Right ventricle myocardium superior (tissue), 1 donor: ENCODE data around the gene CLIC5. TPM values are rescaled to one million over a fixed set of nuclear protein-coding genes. Genes with fewer than 3 reads are reported as not detected.

Experiments used
- ATAC-seq: fragments of 200-7000 bp; cut with Tn5 transposase; one replicate; pipeline ENCODE4 v1.9.1; 2020; ENCODE audit warnings: mild to moderate bottlenecking; ENCODE audit not compliant: poor library complexity
- DNase-seq: peaks from one replicate; pipeline ENCODE4 v3.0.0-alpha.2; 2020
- intact Hi-C: fragments of 100-400 bp; cut with DNase I; formaldehyde crosslinking; loops from one replicate; pipeline ENCODE4 v1.11.2; 2022
- total RNA-seq: library from RNA; stranded (reverse); fragmentation: NEBNext Ultra II Directional; extraction: Animal tissue kit (Norgen Biotek cat#: 25700); gene quantifications from one replicate; pipeline ENCODE4 v1.2.1, GENCODE V29; 2021
- donor health status: DM: no; HTN: yes; CAD: no; lungs with severe emphysema.

Gene CLIC5
- total RNA-seq, 1 donor from 2014 or later: 279 TPM

DNA sequence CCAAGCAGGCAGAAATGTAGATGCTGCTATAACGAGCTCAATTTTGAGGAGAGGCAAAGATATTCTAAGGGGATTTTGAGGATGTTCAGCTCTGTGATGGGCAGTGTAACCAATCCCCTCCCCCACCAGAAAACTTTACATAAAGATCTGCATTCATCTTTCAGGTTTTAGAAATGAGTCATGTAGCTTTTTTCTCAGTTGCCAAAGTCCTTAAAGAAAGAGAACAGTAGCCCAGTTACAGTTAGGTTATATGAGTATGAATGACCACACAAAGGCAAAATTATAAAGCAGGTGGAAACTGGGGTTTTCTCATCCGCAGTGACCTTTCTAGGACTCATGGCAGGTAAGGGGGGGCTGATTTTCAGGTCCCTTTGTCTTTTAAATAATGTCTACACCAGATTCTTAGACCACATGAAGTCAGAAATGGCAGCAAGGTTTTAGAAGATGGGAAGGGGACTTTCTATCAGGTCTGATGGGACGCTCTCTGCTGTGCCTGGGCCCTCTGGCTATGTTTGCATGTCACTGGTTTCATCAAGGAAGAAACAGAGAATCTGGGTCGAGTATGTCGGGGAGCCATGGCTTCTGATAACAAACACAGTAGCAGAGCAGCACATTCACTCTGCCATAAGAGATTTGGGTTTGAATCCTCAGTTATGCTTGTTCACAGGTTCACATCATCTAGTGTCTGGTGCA is 94.7 kb downstream of the CLIC5 start:
- DNase-seq (no peak), ATAC-seq (no peak)
- intact Hi-C loops: loop anchor here (10.0 kb wide), 1 partner anchor 1266 kb away; no protein-coding TSS in a partner anchor

DNA sequence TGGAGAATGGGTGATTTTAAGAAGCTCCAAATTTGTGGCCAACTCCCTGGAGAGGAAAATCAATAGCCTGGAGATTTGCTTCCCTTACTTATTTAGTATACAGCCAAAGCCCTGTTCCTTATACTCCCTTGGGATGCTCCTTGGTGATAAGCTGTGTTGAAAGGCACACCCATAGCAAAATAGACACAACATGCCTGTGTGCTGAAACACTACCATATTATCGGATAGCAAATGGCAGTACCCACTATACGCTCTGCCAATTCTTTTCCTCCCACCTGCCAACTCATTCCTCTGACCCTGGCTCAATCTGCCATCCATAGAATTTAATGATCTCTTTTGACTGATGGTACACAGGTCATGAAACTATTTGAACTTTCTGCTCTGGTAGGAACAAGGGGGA is 98.2 kb downstream of the CLIC5 start:
- intact Hi-C loops: loop anchor here (10.0 kb wide), 1 partner anchor 1443 kb away; no protein-coding TSS in a partner anchor
- no peak for DNase-seq
- ATAC-seq: peak; percentile 42

DNA sequence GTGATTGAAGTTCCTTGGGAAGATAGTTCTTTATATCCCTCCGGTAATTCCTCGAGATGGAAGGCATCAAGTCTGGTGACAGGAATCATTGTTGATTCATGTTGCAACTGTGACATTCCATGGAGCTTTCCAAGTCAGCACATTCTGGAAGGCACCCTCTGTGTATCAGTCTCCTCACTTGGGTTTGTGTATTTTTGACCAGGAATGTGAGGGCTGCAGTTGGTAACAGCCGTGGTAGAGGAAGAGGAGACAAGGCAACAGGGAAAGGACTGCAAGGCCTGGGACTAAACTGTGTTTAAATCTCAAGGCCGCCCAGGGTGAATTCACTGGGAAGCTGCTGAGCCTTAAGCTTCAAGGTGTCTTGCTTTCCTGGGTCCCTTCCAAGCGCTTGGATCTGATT is 99.0 kb downstream of the CLIC5 start:
- ATAC-seq (peak; percentile 69), DNase-seq (no peak)
- intact Hi-C loops: loop anchor here (10.0 kb wide), 1 partner anchor 1442 kb away; no protein-coding TSS in a partner anchor

DNA sequence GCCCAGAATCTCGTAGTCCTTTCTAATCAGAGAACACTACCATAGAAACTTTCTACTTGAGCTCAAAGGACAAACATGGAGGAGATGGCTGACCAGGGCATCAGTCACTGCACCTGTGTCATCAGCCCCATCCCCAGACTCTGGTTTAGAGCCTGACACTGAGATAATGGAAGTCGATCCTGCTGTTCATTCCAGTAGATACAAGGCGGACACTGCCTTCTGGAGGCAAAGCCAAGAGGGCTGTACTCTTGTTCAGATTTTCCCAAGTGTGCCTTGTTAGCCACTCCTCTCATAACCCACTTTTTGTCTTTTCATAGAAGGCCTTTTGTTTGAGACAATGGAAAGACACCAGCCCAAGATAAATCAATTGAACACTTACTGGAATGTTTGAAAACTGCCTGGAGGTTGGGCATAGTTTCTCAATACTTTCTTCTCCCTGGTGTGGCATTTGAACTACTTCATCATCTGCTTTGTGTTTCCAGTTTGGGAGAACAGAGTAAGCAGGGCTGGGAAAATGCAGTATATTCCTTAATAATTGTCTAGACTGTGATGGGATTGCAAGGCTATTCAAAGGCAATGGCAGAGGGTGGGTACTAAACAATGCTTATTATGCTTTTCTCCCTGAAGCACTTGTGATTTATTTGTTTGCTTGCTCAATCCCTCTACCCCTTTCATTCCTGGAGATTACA is 99.7 kb downstream of the CLIC5 start:
- intact Hi-C loops: loop anchor here (10.0 kb wide), 1 partner anchor 1441 kb away; no protein-coding TSS in a partner anchor
- DNase-seq (no peak), ATAC-seq (no peak)

DNA sequence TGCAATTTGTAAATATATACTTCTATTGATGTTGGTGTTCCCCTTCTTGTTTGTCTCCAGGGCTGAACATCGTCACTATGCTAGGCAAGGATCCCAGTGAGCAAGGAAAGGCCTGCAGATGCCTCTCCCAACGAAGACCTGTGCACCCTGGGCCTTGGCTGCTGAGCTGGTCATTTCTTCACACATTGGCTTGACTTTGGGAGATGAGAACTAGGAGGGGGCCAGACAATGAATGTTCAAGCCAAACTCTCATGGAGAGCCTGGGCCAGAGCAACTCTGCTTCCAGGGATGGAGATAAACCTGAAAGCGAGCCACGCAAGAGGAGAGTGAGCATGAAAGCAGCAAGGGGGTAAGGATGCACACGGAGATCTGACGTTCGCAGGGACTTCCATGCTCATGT is 104.0 kb downstream of the CLIC5 start:
- DNase-seq (no peak), ATAC-seq (peak; percentile 7)
- intact Hi-C loops: loop anchor here (10.0 kb wide), 1 partner anchor 1437 kb away; no protein-coding TSS in a partner anchor

DNA sequence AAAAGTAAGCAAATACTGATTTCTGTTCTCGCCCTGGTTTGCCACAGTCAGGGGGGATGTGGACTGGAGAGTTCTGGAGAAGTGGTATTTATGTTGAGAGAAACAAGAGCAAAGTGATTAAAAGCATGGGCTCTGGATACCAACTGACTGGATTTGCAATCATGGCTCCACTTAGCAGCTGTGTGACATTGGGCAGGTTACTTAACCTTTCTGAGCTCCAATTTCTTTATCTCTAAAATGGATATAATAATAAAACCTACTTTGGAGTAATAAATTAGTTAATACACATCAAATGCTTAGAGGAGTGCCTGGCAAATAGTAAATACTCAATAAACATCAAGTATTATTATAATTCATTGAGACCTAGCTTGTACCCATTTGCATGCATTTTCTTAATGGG is 111.7 kb downstream of the CLIC5 start:
- no peak for ATAC-seq
- intact Hi-C loops: no loop called here
- no peak for DNase-seq

DNA sequence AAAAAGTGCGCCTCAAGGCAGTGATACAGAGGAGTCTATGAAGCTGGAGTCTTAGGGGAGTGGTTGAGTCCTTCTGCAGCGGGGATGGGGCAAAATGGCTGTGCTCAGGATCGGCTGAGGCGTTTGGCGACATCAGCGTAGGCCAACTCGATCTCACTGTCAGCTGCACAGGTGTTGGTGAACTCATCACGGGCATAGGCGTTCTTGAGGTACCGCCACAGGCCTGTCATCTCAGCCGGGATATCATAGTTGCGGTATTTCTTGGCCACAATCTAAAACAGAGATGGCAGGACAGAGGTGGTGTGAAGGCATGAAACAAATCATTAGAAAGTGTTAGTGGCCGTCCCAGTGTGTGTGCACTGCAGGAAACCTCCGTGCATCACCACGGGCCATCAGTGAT is 112.7 kb downstream of the CLIC5 start:
- DNase-seq: no peak
- intact Hi-C loops: no loop called here
- ATAC-seq: no peak

DNA sequence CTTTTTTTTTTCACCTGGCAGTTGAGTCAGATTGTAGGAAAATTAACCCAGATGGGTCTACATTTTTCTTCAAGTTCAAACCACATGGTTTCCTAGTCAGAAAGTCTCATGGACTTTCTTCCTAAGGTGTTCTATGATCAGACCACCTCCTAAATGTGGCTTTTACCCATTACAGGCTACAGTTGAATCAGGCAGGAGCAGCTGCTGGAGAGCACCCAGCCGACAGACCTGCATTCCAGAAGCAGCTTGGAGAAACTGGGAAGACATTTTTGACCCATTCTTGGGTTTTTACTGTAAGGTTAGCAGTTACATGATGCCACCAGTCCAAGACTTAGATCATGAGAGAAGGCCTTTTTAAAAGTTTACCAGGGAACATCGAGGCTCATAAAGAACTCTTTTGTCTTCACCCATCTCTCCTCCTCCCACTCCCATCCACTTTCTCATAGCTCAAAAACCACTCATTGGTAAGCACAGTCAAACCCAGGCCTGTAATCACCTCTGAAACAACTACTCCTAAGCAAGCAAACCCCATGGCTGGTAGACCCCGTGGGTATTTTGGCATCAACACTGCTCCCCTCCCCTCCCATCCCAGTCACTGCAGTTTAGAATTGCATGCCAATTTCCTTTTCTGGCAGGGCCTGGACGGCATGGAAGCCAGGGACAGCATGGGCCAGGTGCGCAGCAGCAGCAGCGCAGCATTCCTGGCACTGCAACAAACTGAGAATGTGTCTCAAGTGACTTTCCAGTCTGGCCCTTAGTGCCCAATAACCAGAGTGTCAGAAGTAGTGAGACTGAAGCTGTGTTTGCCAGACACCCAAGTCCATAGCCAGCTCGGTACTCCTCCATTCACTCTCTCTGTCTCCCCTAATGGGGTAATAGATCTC is 113.7 kb downstream of the CLIC5 start:
- DNase-seq (no peak), ATAC-seq (peak; percentile 33)
- intact Hi-C loops: no loop called here

DNA sequence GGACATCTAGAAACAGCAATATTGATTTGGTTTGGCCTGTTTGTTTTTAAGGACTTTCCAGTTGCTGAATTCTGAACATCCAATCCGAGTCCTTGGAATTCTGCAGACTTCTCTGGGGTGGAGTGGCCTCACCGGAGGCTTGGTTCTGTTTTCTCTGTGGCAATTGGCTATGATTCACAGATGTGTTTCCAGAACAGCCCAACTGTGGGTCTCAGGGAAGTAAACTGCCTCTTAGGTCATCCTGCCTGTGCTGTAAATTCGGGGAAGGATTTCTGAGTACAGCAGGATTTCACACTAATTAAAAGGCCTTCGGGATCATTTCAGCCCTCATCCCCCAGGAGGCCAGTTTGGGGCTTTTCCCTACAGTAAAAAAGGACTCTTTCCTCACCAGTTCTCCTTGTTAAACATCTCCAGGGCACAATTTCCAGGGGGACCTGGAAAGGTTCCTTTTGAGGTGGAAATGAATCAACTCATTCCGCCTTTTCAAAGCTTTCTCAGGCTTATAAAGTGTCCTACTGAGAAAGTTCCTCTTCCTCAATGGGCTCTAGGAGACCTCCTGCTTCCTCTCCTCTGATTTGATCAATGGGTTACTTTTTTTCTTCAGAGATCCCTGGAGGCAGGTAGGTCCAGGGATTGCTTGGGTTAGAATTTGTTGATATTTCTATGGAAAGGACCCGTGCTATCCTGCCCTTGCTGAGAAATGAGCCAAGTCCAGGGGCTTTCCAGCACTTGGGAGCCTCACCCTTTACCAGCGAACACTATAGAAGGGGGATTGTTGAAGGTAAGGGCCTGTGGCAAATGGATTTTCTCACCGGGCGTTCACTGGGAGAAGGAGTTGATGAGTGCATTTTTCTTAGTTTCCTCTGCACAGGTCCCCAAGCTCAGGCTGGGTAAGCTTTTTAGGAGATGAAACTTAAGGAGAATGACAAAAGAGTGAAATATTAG is 114.6 kb downstream of the CLIC5 start:
- DNase-seq (no peak), ATAC-seq (peak; percentile 71)
- intact Hi-C loops: no loop called here

DNA sequence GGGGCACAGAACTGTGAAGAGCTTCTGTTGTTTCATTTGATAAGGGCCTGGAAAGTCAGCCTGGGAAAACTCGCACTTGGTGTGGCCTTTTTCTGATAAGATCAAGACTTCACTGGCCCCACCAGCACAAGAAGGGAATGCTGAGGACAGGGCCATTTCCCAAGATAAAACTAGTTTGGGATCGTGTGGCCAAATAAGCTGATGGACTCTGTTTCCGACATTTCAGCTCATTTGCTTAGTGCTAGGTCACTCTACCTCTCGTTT is 116.0 kb downstream of the CLIC5 start:
- intact Hi-C loops: no loop called here
- no peak for DNase-seq
- peak; percentile 7 for ATAC-seq

DNA sequence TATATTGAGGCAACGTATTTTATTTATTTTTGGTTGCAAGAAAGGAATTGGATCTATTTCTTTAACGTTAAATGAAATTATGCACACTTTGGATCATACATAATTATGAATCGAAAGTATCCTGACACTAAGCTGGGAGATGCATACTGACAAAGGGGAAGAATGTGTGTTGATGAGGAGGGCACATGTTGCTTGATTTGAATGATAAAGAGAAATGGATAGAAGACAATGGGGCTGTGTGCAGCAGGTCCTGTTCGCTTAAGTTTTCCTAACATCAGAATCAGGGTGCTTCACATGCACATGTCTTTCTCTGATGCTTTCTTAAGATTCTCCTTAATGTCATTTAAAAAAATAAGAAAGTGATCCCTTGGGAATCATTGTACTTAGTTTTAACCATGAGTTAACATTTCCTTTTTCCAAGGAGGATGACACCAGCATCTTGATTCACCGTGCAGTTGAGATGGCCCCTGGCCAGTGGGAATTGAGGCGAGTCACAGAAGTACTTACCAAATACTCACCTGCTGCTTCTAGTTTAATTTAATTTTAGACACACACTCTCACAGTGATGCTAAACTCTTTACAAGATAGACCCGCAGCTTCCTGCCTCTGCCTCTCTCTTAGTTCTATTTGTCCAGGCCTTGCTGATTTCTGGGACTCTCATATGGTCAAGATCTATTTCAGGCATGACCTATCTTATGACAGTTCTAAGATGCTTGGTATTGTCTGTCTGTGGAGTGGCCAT is 116.5 kb downstream of the CLIC5 start:
- DNase-seq (no peak), ATAC-seq (no peak)
- intact Hi-C loops: no loop called here

DNA sequence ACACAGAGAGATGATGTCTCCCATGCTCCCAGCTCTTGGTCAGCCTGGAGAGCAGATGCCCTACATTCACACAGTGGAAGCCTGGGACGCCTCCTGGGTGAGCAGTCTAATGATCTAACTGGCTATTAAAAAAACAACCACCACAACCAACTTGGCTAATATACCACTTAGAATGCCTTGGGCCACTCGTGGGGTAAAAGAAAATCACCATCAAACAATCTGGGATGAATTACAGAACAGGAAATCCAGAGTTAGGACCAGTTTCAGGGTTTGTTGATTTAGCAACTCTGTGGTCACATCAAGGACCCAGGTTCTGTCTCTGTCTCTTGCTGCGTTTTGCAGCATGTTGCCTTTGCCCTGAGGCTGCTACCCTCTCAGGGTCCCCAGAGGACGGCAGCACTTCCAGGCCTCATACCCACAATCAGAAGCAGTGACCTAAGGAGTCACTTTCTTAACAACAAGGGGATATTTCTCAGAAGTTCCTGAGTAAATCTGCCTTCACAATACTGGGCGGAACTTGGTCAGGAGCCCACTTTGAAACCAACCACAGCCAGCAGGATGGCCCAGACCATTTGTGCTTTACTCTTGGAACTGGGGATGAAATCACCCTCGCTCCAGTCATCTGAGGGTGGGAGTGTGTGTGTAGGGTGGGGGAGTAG is 118.7 kb downstream of the CLIC5 start:
- intact Hi-C loops: no loop called here
- DNase-seq (no peak), ATAC-seq (peak; percentile 13)

DNA sequence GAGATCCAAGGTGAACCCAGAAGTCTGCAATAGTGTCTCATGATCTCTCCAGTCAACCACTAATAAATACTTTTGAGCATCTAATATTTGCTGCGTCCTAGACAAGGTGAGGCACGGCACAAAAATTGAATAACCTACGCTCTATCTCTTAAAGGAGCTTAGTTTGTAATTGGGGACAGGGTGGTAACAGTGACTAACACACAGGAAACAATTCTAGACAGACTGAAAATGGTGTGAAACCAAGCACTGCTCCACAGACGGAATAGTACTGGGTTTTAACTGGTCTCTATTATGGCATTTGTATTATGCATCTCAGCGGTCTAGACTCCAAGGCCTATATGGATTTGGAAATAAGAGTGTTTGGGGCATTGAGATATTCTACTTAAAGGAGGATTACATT is 120.1 kb downstream of the CLIC5 start:
- ATAC-seq (no peak), DNase-seq (no peak)
- intact Hi-C loops: no loop called here

DNA sequence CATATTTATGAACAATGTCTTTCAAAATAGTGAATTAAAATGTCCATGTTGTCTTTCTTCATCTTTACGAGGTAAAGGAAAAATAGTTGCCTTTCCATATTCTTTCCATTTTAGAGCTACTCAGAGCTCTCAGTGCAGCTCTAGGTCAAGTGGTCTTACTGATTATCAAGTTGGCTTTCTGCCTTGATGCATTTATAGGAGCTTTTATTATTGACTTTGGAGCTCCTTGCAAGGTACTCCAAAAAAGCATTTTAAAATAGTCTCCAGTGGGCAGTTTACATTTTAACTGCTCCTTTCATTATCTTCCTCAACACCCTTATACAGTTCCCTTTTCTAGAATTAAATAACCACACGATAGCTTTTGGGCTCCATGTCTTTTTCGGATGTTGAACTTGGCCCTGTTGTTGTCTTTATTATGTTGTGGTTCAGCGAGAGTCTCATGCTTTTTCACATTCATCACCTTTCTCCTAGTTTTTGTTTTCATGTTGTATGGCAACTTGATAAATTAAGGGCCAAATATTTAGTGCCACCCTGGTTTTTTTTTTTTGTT is 122.9 kb downstream of the CLIC5 start:
- ATAC-seq: no peak
- DNase-seq: no peak
- intact Hi-C loops: no loop called here

DNA sequence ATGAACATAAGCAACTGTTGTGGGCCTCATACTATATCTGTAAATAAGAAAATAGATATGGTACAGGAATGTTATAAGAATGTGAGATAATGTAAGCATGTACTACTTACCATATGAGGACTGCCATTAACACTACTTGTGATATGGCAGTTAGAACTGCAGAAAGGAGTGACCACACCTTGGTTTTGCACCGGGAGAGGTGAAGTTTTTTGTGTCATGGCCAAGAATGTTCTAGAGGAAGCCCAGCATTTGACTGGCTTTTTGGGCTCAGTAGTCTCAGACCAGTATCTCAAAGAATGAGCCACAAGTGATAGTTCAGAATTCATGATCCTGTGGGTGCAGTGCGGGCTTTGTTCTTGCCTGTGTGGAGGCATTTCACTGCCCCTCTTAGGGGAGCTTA is 123.5 kb downstream of the CLIC5 start:
- ATAC-seq (no peak), DNase-seq (no peak)
- intact Hi-C loops: no loop called here

DNA sequence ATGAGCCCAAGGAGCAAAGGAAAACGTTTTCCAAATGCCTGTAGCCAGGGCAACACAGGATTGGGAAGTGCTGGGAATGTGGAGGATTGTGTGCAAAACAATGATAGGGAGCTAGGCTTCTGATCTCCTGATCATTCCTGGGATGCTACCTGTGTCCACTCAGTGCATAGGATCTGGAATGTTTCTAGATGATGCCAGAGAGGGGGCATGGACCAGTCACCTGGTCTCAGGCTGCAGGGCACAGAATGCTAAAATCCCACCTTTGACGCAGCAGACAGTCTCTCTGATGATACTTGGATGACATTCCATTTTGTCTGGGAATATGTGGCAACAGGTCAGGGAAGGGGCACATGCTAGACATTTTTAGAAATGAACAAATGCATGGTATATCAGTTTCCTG is 128.9 kb downstream of the CLIC5 start:
- ATAC-seq (no peak), DNase-seq (no peak)
- intact Hi-C loops: no loop called here

DNA sequence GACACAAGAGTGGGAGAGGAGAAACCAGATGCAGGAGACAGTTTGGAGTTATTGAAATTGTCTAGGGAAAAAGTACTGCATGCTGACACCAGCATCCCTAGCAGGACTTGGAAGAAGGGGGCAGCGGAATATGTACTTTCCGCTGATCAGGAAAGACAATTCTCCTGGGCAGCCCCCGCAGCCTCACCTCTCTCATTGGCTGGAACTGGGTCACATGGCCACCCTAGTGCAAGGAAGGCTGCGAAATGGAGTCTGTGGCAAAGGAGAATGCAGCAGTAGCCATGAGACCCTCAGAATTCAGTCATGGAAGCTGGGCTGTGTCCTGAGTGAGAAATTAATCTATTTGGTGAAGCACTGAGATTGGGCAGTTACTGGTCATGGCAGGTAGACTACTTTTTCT is 131.3 kb downstream of the CLIC5 start:
- no peak for ATAC-seq
- intact Hi-C loops: no loop called here
- DNase-seq: no peak
